Measurements from ENCODE around the gene DGKD. TPM values are rescaled to one million over a fixed set of nuclear protein-coding genes. Genes with fewer than 3 reads are reported as not detected.

The DGKD gene
- total RNA-seq, 1 donor from 2014 or later: 49.5 TPM

DNA sequence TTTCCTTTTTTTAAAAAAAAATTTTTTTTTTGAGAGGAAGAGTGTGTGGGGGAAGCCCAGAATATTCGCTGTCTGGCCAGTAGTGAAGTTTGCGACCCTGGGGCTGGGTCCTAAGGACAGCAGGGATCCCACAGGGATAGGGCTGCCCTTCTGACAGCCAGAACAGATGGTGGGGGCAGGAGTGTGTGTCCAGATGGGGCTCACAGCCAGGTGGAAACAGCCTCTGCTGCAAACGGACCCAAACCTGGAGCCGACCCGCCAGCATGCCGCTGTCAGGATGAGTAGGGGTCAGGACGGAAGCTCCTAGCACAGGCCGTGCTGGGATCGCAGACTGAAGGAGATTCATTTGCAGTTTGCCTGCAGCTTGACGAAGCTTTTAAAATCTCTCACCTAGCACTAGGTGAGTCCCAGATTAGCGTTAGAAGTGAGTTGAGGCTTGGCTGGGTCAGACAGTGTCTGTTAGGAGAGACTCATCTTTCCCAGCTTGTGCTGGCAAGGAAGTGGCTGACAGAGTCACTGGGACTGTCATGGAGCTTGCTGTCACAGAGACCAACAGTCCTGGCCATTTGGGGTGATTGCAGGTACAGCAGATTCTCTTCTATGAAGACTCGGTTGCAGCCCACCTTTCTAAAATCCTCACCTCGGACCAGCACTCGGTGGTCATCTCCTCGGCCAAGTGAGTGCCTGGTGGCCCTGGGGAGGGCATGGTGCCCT lies 93.4 kb downstream of the DGKD start:
- Mint-ChIP-seq H3K27ac (no peak overlapping the region), H3K4me3 (ENCODE audit: low read depth) (no peak overlapping the region), H3K36me3 (ENCODE audit: insufficient read depth) (peaks cover 11% of the 10 kb centered on the region), H3K4me1 (ENCODE audit: low read depth) (no peaks in the 10 kb centered on the region), H3K27me3 (no peaks in the 10 kb centered on the region), H3K9me3 (ENCODE audit: low read depth) (no peaks in the 10 kb centered on the region)
- TF ChIP-seq, protein P1, sequence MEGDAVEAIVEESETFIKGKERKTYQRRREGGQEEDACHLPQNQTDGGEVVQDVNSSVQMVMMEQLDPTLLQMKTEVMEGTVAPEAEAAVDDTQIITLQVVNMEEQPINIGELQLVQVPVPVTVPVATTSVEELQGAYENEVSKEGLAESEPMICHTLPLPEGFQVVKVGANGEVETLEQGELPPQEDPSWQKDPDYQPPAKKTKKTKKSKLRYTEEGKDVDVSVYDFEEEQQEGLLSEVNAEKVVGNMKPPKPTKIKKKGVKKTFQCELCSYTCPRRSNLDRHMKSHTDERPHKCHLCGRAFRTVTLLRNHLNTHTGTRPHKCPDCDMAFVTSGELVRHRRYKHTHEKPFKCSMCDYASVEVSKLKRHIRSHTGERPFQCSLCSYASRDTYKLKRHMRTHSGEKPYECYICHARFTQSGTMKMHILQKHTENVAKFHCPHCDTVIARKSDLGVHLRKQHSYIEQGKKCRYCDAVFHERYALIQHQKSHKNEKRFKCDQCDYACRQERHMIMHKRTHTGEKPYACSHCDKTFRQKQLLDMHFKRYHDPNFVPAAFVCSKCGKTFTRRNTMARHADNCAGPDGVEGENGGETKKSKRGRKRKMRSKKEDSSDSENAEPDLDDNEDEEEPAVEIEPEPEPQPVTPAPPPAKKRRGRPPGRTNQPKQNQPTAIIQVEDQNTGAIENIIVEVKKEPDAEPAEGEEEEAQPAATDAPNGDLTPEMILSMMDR (IDR thresholded peaks at IDR 0.05; ENCODE audit: unreplicated experiment): no peak
- no peak for DNase-seq (ENCODE audit: low spot score, unreplicated experiment)

DNA sequence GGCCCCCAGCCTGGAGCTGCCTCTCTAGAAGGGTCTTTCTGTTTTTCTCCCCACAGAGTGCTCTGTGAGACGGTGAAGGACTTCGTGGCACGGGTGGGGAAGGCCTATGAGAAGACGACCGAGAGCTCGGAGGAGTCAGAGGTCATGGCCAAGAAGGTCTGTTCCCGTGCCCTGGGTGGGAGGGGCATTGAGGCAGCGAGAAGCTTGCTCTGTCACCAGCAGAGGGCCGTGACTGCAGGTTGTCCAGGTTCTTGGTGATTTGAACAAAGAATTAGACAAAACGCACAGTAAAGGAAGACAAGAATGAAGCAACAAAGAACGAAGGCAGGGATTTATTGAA lies 93.9 kb downstream of the DGKD start:
- no peak for DNase-seq (ENCODE audit: low spot score, unreplicated experiment)
- H3K4me1 Mint-ChIP-seq (ENCODE audit: low read depth): no peaks in the 10 kb centered on the region
- peaks cover 11% of the 10 kb centered on the region for H3K36me3 Mint-ChIP-seq (ENCODE audit: insufficient read depth)
- H3K4me3 Mint-ChIP-seq (ENCODE audit: low read depth): no peak overlapping the region
- TF ChIP-seq, protein P1 (IDR thresholded peaks at IDR 0.05; ENCODE audit: unreplicated experiment): no peak
- no peaks in the 10 kb centered on the region for H3K9me3 Mint-ChIP-seq (ENCODE audit: low read depth)
- no peaks in the 10 kb centered on the region for H3K27me3 Mint-ChIP-seq
- H3K27ac Mint-ChIP-seq: no peak overlapping the region

DNA sequence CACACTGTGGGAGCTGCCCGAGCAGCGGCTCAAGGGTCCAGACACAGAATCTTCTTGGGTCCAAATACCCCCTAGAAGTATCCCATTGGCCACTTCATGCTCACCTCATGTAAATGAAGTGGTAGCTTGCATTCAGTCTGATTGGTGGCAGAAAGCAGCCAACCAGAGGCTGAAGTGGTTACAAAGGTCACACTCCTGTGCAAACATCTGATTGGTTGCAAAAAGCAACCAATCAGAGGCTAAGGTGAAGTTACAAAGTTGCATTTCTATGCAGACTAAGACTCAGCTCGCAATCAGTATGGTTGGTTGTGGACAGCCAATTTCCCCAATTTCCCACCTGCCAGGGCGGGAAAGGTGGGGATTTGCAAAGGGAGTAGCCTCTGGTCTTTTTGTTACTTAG lies 94.3 kb downstream of the DGKD start:
- H3K9me3 Mint-ChIP-seq (ENCODE audit: low read depth): no peaks in the 10 kb centered on the region
- H3K4me1 Mint-ChIP-seq (ENCODE audit: low read depth): no peaks in the 10 kb centered on the region

DNA sequence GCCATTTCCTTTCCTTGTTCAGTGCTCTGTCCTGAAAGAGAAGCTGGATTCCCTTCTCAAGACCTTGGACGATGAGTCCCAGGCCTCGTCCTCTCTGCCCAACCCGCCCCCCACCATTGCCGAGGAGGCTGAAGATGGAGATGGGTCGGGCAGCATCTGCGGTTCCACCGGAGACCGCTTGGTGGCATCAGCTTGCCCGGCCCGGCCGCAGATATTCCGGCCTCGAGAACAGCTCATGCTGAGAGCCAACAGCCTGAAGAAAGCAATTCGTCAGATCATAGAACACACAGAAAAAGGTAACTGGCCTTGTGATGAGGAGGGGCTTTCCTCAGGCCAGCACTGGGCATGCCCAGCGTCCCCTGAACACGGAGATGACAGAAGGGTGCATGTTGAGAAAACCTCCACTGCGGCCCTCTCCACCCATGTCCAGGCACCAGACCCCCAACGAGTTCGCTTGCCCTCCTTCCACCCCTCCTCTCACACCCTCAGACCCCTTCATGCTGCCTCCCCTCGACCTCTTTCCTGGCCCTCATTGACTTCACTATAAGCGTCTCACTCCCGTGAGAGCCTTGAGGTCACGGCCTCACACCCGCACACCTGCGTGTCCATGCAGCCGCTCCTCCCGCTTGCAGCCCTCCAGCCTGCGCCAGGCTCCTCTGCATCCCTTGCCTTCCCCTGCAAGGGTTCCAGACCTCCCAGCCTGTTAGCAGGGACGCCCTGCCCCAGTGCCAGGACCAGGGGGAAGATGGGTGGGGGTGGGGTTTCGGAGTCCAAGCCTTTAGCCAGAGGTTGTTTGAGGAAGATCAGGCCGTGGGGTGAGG lies 95.0 kb downstream of the DGKD start:
- Mint-ChIP-seq H3K27me3 (no peaks in the 10 kb centered on the region), H3K27ac (no peak overlapping the region), H3K4me1 (ENCODE audit: low read depth) (no peaks in the 10 kb centered on the region), H3K4me3 (ENCODE audit: low read depth) (no peak overlapping the region), H3K9me3 (ENCODE audit: low read depth) (no peaks in the 10 kb centered on the region), H3K36me3 (ENCODE audit: insufficient read depth) (peaks cover 12% of the 10 kb centered on the region)
- TF ChIP-seq, protein P1 (IDR thresholded peaks at IDR 0.05; ENCODE audit: unreplicated experiment): peak; percentile 70
- peak; percentile 24 for DNase-seq (ENCODE audit: low spot score, unreplicated experiment)

More for the DNA sequence above, 94.3 kb downstream of the DGKD start:
- TF ChIP-seq, protein P1 (IDR thresholded peaks at IDR 0.05; ENCODE audit: unreplicated experiment): no peak
- DNase-seq (ENCODE audit: low spot score, unreplicated experiment): no peak
- no peak overlapping the region for H3K27ac Mint-ChIP-seq
- peaks cover 12% of the 10 kb centered on the region for H3K36me3 Mint-ChIP-seq (ENCODE audit: insufficient read depth)
- H3K4me3 Mint-ChIP-seq (ENCODE audit: low read depth): no peak overlapping the region
- no peaks in the 10 kb centered on the region for H3K27me3 Mint-ChIP-seq

- no peaks in the 10 kb centered on the region for H3K9me3 Mint-ChIP-seq (ENCODE audit: low read depth)
- no peak for DNase-seq (ENCODE audit: low spot score, unreplicated experiment)
- peaks cover 12% of the 10 kb centered on the region for H3K36me3 Mint-ChIP-seq (ENCODE audit: insufficient read depth)
- no peaks in the 10 kb centered on the region for H3K27me3 Mint-ChIP-seq
- TF ChIP-seq, protein P1 (IDR thresholded peaks at IDR 0.05; ENCODE audit: unreplicated experiment): no peak
- H3K4me1 Mint-ChIP-seq (ENCODE audit: low read depth): no peaks in the 10 kb centered on the region
- no peak overlapping the region for H3K4me3 Mint-ChIP-seq (ENCODE audit: low read depth)
- H3K27ac Mint-ChIP-seq: no peak overlapping the region
Observed at GRCh38 chr2:233449921-233450863, 95.9 kb downstream of the DGKD start.

All from progenitor cell of endocrine pancreas (in vitro differentiated cells).